Head of caudate nucleus (tissue), 42 donors: ENCODE measurements around the gene CCDC192.
A peak's percentile ranks its signal among the peaks of the same experiment; 100 is the strongest.

ENCODE experiments used
- DNase-seq, 42 donors: peaks; one replicate each; pipeline versions ENCODE4 v3.0.0 to v3.0.0-alpha.2; 2020 to 2021; ENCODE audit warnings: mixed read lengths in 7 of 42
- intact Hi-C: fragments of 100-400 bp; cut with DNase I; formaldehyde crosslinking; loops from one replicate; pipeline ENCODE4 v1.15.0; 2022

Gene CCDC192

GRCh38 chr5:127894461-127894860 lies 191.3 kb downstream of the CCDC192 start:
- intact Hi-C loops: no loop called here
- no peak for DNase-seq

GRCh38 chr5:127898551-127899213 lies 195.5 kb downstream of the CCDC192 start:
- peak in 6 of 42 donors; percentile 18 to 50 (median 26) for DNase-seq
- intact Hi-C loops: no loop called here

GRCh38 chr5:127899214-127899610 lies 196.0 kb downstream of the CCDC192 start:
- no peak for DNase-seq
- intact Hi-C loops: no loop called here

- no peak for DNase-seq
- intact Hi-C loops: no loop called here
These were observed 203.5 kb downstream of the CCDC192 start for GRCh38 chr5:127906562-127907204.

GRCh38 chr5:127907907-127908306 lies 204.7 kb downstream of the CCDC192 start:
- DNase-seq: no peak
- intact Hi-C loops: no loop called here

GRCh38 chr5:127909066-127909465 lies 205.9 kb downstream of the CCDC192 start:
- intact Hi-C loops: no loop called here

GRCh38 chr5:127909821-127910220 lies 206.6 kb downstream of the CCDC192 start:
- intact Hi-C loops: no loop called here
- no peak for DNase-seq

More at GRCh38 chr5:127909066-127909465, 205.9 kb downstream of the CCDC192 start:
- peak in 6 of 42 donors; percentile 16 to 49 (median 24) for DNase-seq

GRCh38 chr5:127910307-127910956 lies 207.2 kb downstream of the CCDC192 start:
- intact Hi-C loops: no loop called here
- DNase-seq: no peak

- no peak for DNase-seq
- intact Hi-C loops: no loop called here
These were observed 208.4 kb downstream of the CCDC192 start for GRCh38 chr5:127911619-127912018.

GRCh38 chr5:127912411-127912810 lies 209.2 kb downstream of the CCDC192 start:
- intact Hi-C loops: no loop called here
- DNase-seq: no peak

GRCh38 chr5:127916885-127917573 lies 213.8 kb downstream of the CCDC192 start:
- intact Hi-C loops: no loop called here

GRCh38 chr5:127919006-127919796 lies 216.0 kb downstream of the CCDC192 start:
- no peak for DNase-seq
- intact Hi-C loops: no loop called here

More at GRCh38 chr5:127916885-127917573, 213.8 kb downstream of the CCDC192 start:
- no peak for DNase-seq

- no peak for DNase-seq
- intact Hi-C loops: no loop called here
These were observed 216.6 kb downstream of the CCDC192 start for GRCh38 chr5:127919818-127920217.

- intact Hi-C loops: no loop called here
- DNase-seq: no peak
These were observed 217.7 kb downstream of the CCDC192 start for GRCh38 chr5:127920936-127921335.

GRCh38 chr5:127922603-127923002 lies 219.4 kb downstream of the CCDC192 start:
- intact Hi-C loops: no loop called here
- no peak for DNase-seq

- intact Hi-C loops: no loop called here
- DNase-seq: no peak
These were observed 220.8 kb downstream of the CCDC192 start for GRCh38 chr5:127923804-127924570.

GRCh38 chr5:127924606-127925005 lies 221.4 kb downstream of the CCDC192 start:
- DNase-seq: no peak
- intact Hi-C loops: no loop called here

- peak in 36 of 42 donors; percentile 4 to 87 (median 50) for DNase-seq
- intact Hi-C loops: no loop called here
These were observed 222.7 kb downstream of the CCDC192 start for GRCh38 chr5:127925916-127926315.
